ENCODE data around the gene HOXC6. TPM values are rescaled to one million over a fixed set of nuclear protein-coding genes. Genes with fewer than 3 reads are reported as not detected.
"Not testable (repeated sequence)": the region's sequence is repeated elsewhere in the genome, so short reads cannot be mapped to it uniquely, and the experiment has no call there.

HOXC6 gene
- total RNA-seq, 2 experiments from 2014 or later, result not detected

- Histone ChIP-seq H3K27ac (ENCODE audit: low read depth in 1 of 2, low read length in 2 of 2) (no peak overlapping the region), H3K9me3 (ENCODE audit: control insufficient read depth in 1 of 2, insufficient read depth in 1 of 2, low read length in 2 of 2) (peaks cover 0 to 3% of the 10 kb centered on the region in 2 experiments), H3K4me1 (ENCODE audit: insufficient read depth, low read length) (no peaks in the 10 kb centered on the region), H3K36me3 (ENCODE audit: insufficient read depth, low read length) (no peaks in the 10 kb centered on the region), H3K27me3 (ENCODE audit: control insufficient read depth in 1 of 2, insufficient read depth in 2 of 2, low read length in 2 of 2) (peaks cover 81 to 94% of the 10 kb centered on the region in 2 experiments), H3K4me3 (ENCODE audit: low read length) (no peak overlapping the region)
- peaks cover 97% of the 10 kb centered on the region for H3K27me3 Mint-ChIP-seq
- POLR2A ChIA-PET, result no interaction called here
- DNase-seq, result no peak
- no peak overlapping the region for H3K4me3 Mint-ChIP-seq
- CTCF ChIA-PET, result interaction anchor here (0.8 to 0.9 kb wide), 2 partner anchors 13 to 161 kb away, joined by 3 read pairs; no protein-coding TSS in a partner anchor
- no peak for TF ChIP-seq CTCF (IDR thresholded peaks at IDR 0.05)
- no peak overlapping the region for H3K27ac Mint-ChIP-seq
- no peaks in the 10 kb centered on the region for H3K36me3 Mint-ChIP-seq (ENCODE audit: low read depth)
- peaks cover 7% of the 10 kb centered on the region for H3K4me1 Mint-ChIP-seq (ENCODE audit: low read depth)
- H3K9me3 Mint-ChIP-seq, result no peaks in the 10 kb centered on the region
- ATAC-seq (ENCODE audit: poor library complexity), result no peak
- intact Hi-C loops (cut with DNase I, micrococcal nuclease), result no loop called here
Measured at GRCh38 chr12:54040648-54041047, 12.4 kb downstream of the HOXC6 start.

- TF ChIP-seq CTCF (IDR thresholded peaks at IDR 0.05), result no peak
- Mint-ChIP-seq H3K4me3 (no peak overlapping the region), H3K36me3 (ENCODE audit: low read depth) (no peaks in the 10 kb centered on the region), H3K4me1 (ENCODE audit: low read depth) (peaks cover 7% of the 10 kb centered on the region), H3K27ac (no peak overlapping the region), H3K9me3 (no peaks in the 10 kb centered on the region), H3K27me3 (peaks cover 97% of the 10 kb centered on the region)
- no peak for ATAC-seq (ENCODE audit: poor library complexity)
- Histone ChIP-seq H3K27me3 (ENCODE audit: control insufficient read depth in 1 of 2, insufficient read depth in 2 of 2, low read length in 2 of 2) (peaks cover 83 to 94% of the 10 kb centered on the region in 2 experiments), H3K4me3 (ENCODE audit: low read length) (no peak overlapping the region), H3K36me3 (ENCODE audit: insufficient read depth, low read length) (no peaks in the 10 kb centered on the region), H3K27ac (ENCODE audit: low read depth in 1 of 2, low read length in 2 of 2) (no peak overlapping the region), H3K9me3 (ENCODE audit: control insufficient read depth in 1 of 2, insufficient read depth in 1 of 2, low read length in 2 of 2) (peaks cover 0 to 7% of the 10 kb centered on the region in 2 experiments), H3K4me1 (ENCODE audit: insufficient read depth, low read length) (no peaks in the 10 kb centered on the region)
- CTCF ChIA-PET, result interaction anchor here (0.9 kb wide), 1 partner anchor 160 kb away, joined by 3 read pairs; no protein-coding TSS in a partner anchor
- intact Hi-C loops (cut with DNase I, micrococcal nuclease), result no loop called here
- DNase-seq, result no peak
- POLR2A ChIA-PET, result no interaction called here
Measured at GRCh38 chr12:54041097-54041690, 13.0 kb downstream of the HOXC6 start.

DNA sequence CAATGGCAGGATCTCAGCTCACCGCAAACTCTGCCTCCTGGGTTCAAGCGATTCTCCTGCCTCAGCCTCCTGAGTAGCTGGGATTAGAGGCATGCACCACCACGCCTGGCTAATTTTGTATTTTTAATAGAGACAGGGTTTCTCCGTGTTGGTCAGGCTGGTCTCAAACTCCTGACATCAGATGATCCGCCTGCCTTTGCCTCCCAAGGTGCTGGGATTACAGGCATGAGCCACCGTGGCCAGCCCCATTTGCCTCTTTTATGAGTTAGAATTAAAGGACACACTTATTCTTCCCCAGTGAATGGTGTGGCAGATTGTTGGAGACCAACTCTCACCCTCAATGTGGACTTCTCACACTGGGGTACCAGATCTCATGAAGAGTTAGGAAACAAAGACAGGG, 13.8 kb downstream of the HOXC6 start:
- POLR2A ChIA-PET; H3K4me1 ChIP-seq (ENCODE audit: insufficient read depth, low read length); H3K27ac Mint-ChIP-seq; H3K4me1 Mint-ChIP-seq (ENCODE audit: low read depth); CTCF ChIA-PET; H3K9me3 Mint-ChIP-seq; H3K36me3 ChIP-seq (ENCODE audit: insufficient read depth, low read length); H3K36me3 Mint-ChIP-seq (ENCODE audit: low read depth); H3K27ac ChIP-seq (ENCODE audit: low read depth in 1 of 2, low read length in 2 of 2); DNase-seq; ATAC-seq (ENCODE audit: poor library complexity); H3K4me3 Mint-ChIP-seq; H3K9me3 ChIP-seq (ENCODE audit: control insufficient read depth in 1 of 2, insufficient read depth in 1 of 2, low read length in 2 of 2); intact Hi-C loops (cut with DNase I, micrococcal nuclease); H3K4me3 ChIP-seq (ENCODE audit: low read length): not testable (repeated sequence)
- peaks cover 84 to 94% of the 10 kb centered on the region in 2 experiments for H3K27me3 ChIP-seq (ENCODE audit: control insufficient read depth in 1 of 2, insufficient read depth in 2 of 2, low read length in 2 of 2)
- H3K27me3 Mint-ChIP-seq, result peaks cover 97% of the 10 kb centered on the region

Data from CD4-positive, alpha-beta T cell (primary cell).